ENCODE measurements around the gene RUNDC1. TPM values are rescaled to one million over a fixed set of nuclear protein-coding genes. Genes with fewer than 3 reads are reported as not detected.

The RUNDC1 gene
- total and polyA plus RNA-seq, 2 of the 8 experiments (the other 6 are each of a cell fraction or from before 2014, with no cell fraction given): 7.9 to 11.9 TPM

DNA sequence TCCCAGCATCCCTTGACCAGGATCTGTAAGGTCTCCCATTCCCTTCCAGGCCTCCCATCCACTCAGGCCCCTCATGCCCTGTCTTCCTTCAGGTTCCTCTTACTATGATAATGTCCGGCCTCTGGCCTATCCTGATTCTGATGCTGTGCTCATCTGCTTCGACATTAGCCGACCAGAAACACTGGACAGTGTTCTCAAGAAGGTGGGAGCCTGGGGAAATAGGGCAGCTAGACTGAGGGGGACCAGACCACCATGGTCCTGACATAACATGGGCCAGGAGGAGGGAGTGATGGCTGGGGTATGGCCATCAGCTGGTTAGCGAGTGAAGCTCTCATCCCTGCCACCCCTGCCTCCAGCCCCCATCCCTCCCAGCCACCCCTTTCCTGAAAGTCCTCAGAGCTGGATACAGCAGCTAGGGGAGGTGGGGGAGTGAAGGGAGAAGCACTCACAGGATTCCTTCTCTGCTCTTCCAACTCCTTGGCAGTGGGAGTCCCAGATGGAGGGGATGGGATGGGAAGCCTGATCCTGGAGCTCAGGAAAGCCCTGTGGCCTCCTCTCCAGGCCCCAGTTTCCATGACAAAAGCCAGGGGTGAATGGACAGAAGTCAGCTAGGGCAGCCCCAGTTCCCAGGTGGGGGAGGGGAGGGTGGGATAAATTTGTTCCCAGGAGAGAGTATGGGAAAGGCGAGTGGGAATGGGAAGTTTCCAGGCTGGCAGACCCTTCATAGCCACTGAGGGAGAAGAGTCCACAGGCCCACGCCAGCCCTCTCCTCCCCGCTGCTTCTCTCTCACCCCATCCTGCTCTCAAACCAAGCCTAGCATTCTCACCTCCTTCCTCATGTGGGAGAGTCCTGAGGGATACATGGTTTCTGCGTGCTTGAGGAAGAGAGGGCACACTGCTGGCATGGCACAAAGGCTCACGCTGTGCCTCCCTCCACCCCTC is 47.0 kb downstream of the RUNDC1 start (continued):
- TF ChIP-seq CBX5 (IDR thresholded peaks at IDR 0.05; ENCODE audit: low read depth, low read length) (no peak), HDAC2 (IDR thresholded peaks at IDR 0.05; ENCODE audit: borderline replicate concordance in 1 of 2, low read depth in 2 of 2, low read length in 2 of 2) (0 out of 4 replicates have a peak, but pooled peaks of 1 of the 2 experiments have one; percentile 39), EP300 (IDR thresholded peaks at IDR 0.05; ENCODE audit: borderline replicate concordance in 1 of 2, low read depth in 2 of 2, low read length in 2 of 2) (peak in 1 of 2 experiments; percentile 77; a peak in 1 of 3 replicates), RBBP5 (IDR thresholded peaks at IDR 0.05; ENCODE audit: borderline replicate concordance, low read depth, low read length) (peak; percentile 85; the same call in 1 of the 2 replicates), RXRA (IDR thresholded peaks at IDR 0.05; ENCODE audit: insufficient read depth, low read depth, low read length) (peak; percentile 73; the same call in 1 of the 2 replicates), GABPA (IDR thresholded peaks at IDR 0.05; ENCODE audit: borderline replicate concordance, insufficient read depth, low read length) (0 out of 2 replicates have a peak, but pooled peaks have one; percentile 17), CBX8 (IDR thresholded peaks at IDR 0.05; ENCODE audit: borderline replicate concordance, low read depth, low read length) (no peak), POLR2AphosphoS5 (IDR thresholded peaks at IDR 0.05; ENCODE audit: low read depth, low read length) (0 out of 2 replicates have a peak, but pooled peaks have one; percentile 22), KDM4A (IDR thresholded peaks at IDR 0.05; ENCODE audit: low read depth, low read length, severe bottlenecking) (peak; percentile 1), RNF2 (IDR thresholded peaks at IDR 0.05; ENCODE audit: borderline replicate concordance, low read depth, low read length, missing control alignments, poor library complexity, severe bottlenecking) (no peak), SP4 (IDR thresholded peaks at IDR 0.05; ENCODE audit: low read length) (no peak), RAD21 (IDR thresholded peaks at IDR 0.05 in 1 of 2, conservative IDR thresholded peaks at IDR 0.05 in 1 of 2; ENCODE audit: low read depth in 2 of 2, low read length in 2 of 2) (0 out of 4 replicates have a peak, but pooled peaks of 1 of the 2 experiments have one; percentile 12), TBP (IDR thresholded peaks at IDR 0.05; ENCODE audit: low read depth, low read length) (peak; percentile 26; the same call in 1 of the 2 replicates), GTF2F1 (IDR thresholded peaks at IDR 0.05; ENCODE audit: borderline replicate concordance, low read depth, low read length) (no peak), CHD2 (IDR thresholded peaks at IDR 0.05; ENCODE audit: low read length) (no peak), SP1 (IDR thresholded peaks at IDR 0.05; ENCODE audit: low read depth, low read length) (peak; percentile 68), TAF1 (IDR thresholded peaks at IDR 0.05; ENCODE audit: low read depth, low read length) (no peak), PHF8 (conservative IDR thresholded peaks at IDR 0.05; ENCODE audit: low read depth, low read length) (no peak)
- TF ChIP-seq, protein P1, sequence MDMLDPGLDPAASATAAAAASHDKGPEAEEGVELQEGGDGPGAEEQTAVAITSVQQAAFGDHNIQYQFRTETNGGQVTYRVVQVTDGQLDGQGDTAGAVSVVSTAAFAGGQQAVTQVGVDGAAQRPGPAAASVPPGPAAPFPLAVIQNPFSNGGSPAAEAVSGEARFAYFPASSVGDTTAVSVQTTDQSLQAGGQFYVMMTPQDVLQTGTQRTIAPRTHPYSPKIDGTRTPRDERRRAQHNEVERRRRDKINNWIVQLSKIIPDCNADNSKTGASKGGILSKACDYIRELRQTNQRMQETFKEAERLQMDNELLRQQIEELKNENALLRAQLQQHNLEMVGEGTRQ (IDR thresholded peaks at IDR 0.05; ENCODE audit: low read length): no peak
- TF ChIP-seq, protein P2, sequence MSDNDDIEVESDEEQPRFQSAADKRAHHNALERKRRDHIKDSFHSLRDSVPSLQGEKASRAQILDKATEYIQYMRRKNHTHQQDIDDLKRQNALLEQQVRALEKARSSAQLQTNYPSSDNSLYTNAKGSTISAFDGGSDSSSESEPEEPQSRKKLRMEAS (IDR thresholded peaks at IDR 0.05): no peak
